Stimulated activated CD8-positive, alpha-beta memory T cell treated with anti-CD3 and anti-CD28 coated beads, Interleukin-4, amount 100 ng/mL, for 1 hour (primary cell): ENCODE results near the gene OR4S2.

Experiments
- DNase-seq, 2 donors: peaks; one replicate each; pipeline ENCODE4 v3.0.0-alpha.2; 2020; ENCODE audit warnings: low read depth in 2 of 2, low spot score in 1 of 2

OR4S2 gene, protein sequence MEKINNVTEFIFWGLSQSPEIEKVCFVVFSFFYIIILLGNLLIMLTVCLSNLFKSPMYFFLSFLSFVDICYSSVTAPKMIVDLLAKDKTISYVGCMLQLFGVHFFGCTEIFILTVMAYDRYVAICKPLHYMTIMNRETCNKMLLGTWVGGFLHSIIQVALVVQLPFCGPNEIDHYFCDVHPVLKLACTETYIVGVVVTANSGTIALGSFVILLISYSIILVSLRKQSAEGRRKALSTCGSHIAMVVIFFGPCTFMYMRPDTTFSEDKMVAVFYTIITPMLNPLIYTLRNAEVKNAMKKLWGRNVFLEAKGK

DNA sequence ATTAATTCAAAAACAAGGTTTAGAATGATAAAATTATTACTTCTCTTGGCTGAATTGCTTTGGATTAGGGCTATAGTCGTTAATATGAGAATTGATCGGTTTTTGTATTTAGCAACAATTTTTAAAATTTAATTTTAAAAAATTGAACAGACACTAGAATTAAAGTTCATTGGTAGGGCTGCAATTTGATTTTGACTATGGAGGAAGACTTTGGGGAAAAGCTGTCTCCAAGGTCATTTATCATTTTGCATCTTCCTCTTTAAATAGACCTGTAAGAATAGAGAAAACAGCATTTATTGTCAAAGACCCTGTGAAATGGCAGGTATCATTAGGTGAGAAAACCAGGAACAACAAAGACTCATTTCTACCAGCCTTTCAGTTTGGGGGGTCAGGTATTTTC is at the start of gene OR4S2:
Gene OR4S2 (plus strand): TSS at position 301 of the 400 bp plus-strand sequence. CDS start 2,577 bp downstream, outside the sequence.
- DNase-seq = no peak

DNA sequence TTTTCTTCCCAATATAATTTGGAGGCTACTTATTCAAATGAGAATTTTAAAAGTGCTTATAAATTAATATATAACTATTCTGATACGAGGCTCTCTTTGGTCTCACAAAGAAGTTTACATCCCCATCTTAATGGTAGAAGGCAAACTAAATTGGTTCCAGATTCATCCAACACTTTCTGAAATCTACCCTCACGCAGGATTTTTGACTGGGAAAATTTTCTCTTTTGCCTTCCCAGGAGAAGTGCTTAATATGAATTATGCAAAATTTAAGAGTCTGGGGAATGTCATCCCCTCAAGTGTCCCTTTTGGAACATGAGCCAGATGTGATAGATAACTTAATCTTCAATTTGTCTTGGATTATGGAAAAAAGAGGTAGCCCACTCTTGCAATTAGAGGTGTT is 40.6 kb upstream of the OR4S2 start, which contains the start of gene OR4C11:
Gene OR4C11 (minus strand): TSS at position 101 of the 400 bp plus-strand sequence. CDS start 3,272 bp downstream, outside the sequence.
- no peak for DNase-seq

DNA sequence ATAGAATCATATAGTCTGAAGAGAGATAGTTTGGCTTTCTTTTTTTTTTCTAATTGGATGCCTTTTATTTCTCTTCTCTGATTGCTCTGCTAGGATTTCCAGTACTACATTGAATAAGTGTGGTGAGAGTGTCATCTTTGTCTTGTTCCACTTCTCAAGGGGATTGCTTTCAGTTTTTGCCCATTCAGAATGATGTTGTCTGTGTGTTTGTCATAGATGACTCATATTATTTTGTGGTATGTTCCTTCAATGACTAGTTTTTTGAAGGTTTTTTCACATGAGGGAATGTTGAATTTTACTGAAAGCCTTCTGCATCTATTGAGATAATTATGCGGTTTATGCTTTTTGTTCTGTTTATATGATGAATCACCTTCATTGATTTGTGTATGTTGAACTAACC is 23.6 kb upstream of the OR4S2 start:
- DNase-seq = no peak

DNA sequence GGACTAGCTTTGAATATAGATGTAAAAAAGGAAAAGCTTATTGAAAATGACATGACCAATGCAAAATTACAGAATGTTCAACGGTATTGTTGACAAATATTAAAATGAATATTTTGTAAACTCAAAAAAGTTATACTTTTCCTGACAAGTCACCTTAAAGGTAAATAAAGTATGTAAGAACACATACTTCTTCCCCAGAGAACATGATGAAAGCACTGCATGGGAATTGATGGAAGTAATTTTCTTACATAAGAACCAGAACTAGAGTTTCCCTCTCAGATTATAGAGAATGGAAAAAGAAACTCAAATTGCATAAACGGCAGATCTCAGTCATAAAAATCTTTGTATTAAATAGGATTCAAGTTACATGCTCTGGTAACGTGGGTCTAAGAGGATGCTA is 13.3 kb upstream of the OR4S2 start, which contains the start of gene OR4P4:
Gene OR4P4 (plus strand): TSS at position 301 of the 400 bp plus-strand sequence.
- DNase-seq = no peak

DNA sequence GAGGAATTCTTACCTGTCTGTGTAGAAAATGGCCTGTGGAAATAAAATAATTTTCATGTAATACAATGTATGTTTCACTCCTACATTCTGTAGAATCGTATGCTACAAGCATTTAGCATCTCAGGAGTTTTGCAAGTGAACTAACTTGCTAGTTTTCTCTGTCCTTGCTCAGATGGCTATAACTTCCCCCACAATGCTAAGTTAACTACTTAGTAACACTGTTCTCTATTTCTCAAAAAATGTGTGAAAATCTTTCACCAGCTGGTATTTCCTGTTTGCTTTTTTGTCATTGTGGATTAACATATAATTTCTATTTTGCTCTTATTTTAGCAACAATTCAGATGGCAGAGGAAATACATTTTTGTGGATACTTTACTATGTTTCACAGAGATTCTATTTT is 4.4 kb downstream of the OR4S2 start:
- DNase-seq = no peak

DNA sequence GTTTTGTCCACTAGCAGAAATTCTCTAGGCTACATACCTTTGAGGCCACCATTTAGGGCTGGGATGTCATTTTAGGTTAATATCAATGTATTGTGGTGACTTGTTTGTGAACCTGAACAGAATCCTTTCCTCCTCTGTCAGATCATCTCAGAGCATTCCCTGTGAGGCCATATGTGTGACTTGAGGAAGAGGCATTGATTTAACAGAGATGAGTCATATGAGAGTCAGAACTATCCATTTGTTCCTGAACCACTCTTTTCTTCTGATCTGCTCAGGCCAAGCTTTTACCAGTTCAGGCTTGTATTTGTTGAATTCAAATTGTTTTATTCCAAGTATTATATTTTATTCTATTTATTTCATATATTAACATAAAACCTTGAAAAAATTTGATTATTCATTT is 7.0 kb downstream of the OR4S2 start:
- DNase-seq = no peak

DNA sequence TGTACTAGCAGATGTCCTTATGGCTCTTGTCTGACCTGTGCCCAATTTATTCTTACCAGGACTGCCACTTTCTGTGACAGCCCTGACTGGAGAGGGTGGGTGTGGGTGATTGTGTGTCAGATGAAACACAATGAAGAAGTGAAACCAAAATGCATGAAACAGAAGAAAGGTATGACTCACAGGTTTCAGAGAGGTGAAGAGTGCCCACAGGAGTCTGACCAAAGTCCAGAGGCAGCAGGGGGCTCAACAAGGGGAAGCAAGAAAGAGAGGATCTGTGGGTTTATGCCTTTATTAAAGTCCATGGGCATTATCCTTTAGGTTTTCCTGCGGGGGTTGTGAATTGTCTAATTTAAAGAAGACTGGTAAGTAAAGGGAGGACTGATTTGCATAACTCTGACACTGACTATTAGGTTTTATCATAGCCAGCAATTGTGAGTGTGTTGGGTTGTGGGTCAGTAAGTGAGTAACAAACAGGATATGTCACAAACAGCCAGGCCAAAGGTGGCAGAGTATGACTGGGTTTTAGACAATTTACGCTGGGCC is 10.0 kb downstream of the OR4S2 start:
- no peak for DNase-seq

DNA sequence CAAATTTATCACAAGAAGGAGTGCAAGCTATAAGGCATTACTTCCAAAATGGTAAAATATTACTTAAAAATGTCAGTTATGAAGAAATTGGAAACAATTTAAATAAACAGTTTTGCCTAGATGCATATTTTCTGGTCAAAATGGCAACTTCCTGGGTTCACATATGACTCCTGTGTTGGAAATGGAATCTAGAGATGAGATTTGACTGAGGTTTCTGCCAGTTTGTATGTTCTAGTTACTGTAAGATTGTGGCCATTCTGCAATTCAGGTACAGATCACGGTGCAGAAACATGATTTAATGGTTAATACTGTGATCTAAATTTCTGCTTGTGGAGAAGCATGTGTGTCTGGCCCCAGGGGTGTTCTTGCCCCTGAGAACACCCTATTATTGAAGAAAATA is 10.5 kb downstream of the OR4S2 start:
- no peak for DNase-seq

DNA sequence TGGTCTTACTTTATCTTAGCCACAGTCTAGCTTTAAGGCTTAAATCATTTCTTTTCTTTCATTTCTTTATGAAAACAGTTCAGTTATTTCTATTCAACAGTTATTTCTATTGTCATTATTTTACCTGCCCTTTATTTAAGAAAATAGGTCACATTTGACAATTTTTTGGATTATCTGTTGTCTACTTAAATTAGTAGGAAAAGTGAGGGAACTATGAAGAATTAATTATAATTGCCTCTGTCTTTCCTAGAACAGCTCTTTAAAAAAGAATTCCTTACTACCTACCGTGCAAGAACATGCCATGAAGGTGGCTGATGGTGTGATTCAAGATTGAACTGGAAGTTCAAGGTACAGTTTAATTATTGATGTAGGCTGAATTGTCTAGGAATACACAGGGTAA is 13.8 kb downstream of the OR4S2 start, which contains the start of gene OR4C6:
Gene OR4C6 (plus strand): TSS at position 301 of the 400 bp plus-strand sequence. CDS start 2,966 bp downstream, outside the sequence.
- DNase-seq = no peak

DNA sequence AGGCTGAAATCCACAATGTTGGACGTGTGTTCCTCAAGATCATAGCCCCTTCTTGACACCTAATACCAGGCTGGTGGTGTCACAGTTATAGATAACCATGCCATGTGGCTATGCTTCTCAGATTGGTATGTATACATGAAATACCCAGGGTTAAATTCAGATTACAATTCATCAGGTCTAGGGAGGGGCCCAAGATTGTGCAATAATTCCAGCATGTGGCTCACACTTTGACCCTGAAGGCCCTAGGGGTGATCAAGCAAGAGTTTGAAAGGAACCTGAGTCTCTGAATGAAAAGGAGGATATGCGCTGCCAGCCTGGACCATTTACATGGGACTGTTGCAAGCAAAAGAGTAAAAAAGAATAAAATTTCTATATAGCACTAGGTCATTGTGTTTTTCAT is 21.2 kb downstream of the OR4S2 start:
- DNase-seq = no peak

DNA sequence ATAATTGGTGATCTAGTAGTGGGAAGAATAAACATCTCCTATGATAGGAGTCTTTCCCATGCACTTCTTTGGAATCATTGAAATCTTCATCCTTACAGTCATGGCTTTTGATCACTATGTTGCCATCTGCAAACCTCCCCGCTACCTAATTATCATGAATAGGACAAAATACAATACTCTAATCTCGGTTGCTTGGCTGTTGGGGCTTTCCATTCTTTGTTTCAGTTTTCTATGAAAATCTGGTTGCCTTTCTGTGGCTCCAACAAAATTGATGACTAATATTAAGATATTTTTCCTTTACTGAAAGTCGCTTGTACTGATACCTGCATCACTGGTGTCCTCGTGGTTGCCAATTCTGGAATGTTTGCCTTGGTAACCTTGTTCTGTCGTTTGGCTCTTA is 25.7 kb downstream of the OR4S2 start:
- no peak for DNase-seq

DNA sequence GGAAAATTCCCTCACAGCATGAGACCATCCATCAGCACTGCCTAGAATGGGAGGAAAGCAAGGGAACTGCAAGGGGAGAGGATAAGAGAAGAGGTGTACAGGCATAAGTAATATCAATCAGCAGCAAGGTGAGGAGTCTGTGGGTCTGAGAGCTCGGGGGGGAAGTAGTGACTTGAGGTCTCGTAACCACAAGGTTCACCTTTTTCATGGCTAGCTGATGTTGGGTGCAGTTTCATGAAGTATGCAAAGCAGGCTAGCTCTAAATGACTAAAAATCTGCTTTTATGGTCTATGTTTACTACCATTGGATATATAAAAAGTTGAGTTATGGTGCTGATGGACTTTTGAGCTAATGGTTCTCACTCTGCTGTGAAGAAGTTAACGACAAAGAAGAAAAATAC is 49.7 kb downstream of the OR4S2 start:
- no peak for DNase-seq

DNA sequence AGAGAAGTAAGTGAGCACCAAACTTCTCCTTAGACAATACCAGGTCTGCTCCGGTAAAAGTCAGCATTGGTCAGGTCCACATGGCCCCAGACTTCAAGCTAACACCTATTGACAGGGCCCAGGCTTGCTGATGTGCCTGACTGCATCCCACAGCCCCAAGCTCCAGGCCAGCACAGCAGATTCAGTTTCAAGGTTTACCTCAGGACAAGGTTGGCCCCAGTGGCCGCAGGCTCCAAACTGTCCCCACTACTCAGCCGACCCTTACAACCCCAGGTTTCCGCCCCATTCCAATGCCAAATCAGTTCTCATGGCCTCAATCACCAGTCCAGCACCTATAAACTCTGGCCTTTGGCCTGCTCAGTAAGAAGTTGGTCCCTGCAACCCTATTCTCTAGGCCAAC is 53.3 kb downstream of the OR4S2 start:
- DNase-seq = no peak
